Keratinocyte (primary cell): ENCODE data around the gene DCT. TPM values are rescaled to one million over a fixed set of nuclear protein-coding genes. Genes with fewer than 3 reads are reported as not detected.

Source experiments
- DNase-seq: peaks from one replicate; pipeline ENCODE4 v3.0.0-alpha.2; 2011; ENCODE audit warnings: low read depth, missing footprints, low spot score
- FAIRE-seq: peaks from 2 replicates; lab custom pipeline; 2011; peaks lifted over from hg19 to GRCh38; lab: Jason Lieb, UNC
- H2AFZ ChIP-seq: 2 replicates; pipeline ENCODE4 v1.6.0; 2012; ENCODE audit warnings: low read length, control low read depth, inconsistent platforms; ENCODE audit not compliant: control insufficient read depth
- H3K27ac ChIP-seq: 2 replicates; pipeline ENCODE4 v1.5.1; 2011; ENCODE audit warnings: low read length; ENCODE audit not compliant: control insufficient read depth, insufficient read depth
- H3K27me3 ChIP-seq: 3 replicates; pipeline ENCODE4 v1.6.0; 2011; ENCODE audit warnings: low read length; ENCODE audit not compliant: control insufficient read depth, insufficient read depth; ENCODE audit errors: extremely low read depth
- H3K36me3 ChIP-seq, 2 experiments: 2 replicates in 1 of 2; 3 replicates in 1 of 2; pipeline ENCODE4 v1.5.1; 2011; ENCODE audit warnings: low read length in 2 of 2, mild to moderate bottlenecking in 1 of 2; ENCODE audit not compliant: control insufficient read depth in 2 of 2, insufficient read depth in 2 of 2; ENCODE audit errors: extremely low read depth in 1 of 2
- H3K4me1 ChIP-seq: 3 replicates; pipeline ENCODE4 v1.5.1; 2011; ENCODE audit warnings: low read length; ENCODE audit not compliant: control insufficient read depth, insufficient read depth; ENCODE audit errors: extremely low read depth
- H3K4me2 ChIP-seq: 3 replicates; pipeline ENCODE4 v1.6.0; 2011; ENCODE audit warnings: low read depth, low read length; ENCODE audit not compliant: control insufficient read depth, insufficient read depth; ENCODE audit errors: extremely low read depth
- H3K4me3 ChIP-seq, 3 experiments: fragments of 200-600 bp in 1 of 3; sonication (generic) in 1 of 3; 2 replicates in 2 of 3; 3 replicates in 1 of 3; pipeline ENCODE4 v1.5.1; 2011 to 2016; ENCODE audit warnings: low read length in 3 of 3, mild to moderate bottlenecking in 3 of 3, control low read depth in 2 of 3, inconsistent platforms in 1 of 3, low read depth in 1 of 3, mixed read lengths in 1 of 3, mixed run types in 1 of 3, moderate library complexity in 1 of 3; ENCODE audit not compliant: control insufficient read depth in 2 of 3, insufficient read depth in 2 of 3; ENCODE audit errors: extremely low read depth in 1 of 3
- H3K79me2 ChIP-seq: 2 replicates; pipeline ENCODE4 v1.6.0; 2012; ENCODE audit warnings: low read length; ENCODE audit not compliant: control insufficient read depth, insufficient read depth
- H3K9ac ChIP-seq: 3 replicates; pipeline ENCODE4 v1.6.0; 2011; ENCODE audit warnings: low read length; ENCODE audit not compliant: control insufficient read depth, insufficient read depth; ENCODE audit errors: extremely low read depth
- H3K9me1 ChIP-seq: 3 replicates; pipeline ENCODE4 v1.6.0; 2011; ENCODE audit warnings: low read length; ENCODE audit not compliant: control insufficient read depth, insufficient read depth; ENCODE audit errors: extremely low read depth
- H3K9me3 ChIP-seq: 2 replicates; pipeline ENCODE4 v1.5.1; 2012; ENCODE audit warnings: low read depth, low read length; ENCODE audit not compliant: control insufficient read depth
- H4K20me1 ChIP-seq: 3 replicates; pipeline ENCODE4 v1.6.0; 2011; ENCODE audit warnings: low read length; ENCODE audit not compliant: control insufficient read depth, insufficient read depth; ENCODE audit errors: extremely low read depth
- CTCF ChIP-seq, 3 experiments: IDR thresholded peaks in 1 of 3; conservative IDR thresholded peaks in 1 of 3; optimal IDR thresholded peaks in 1 of 3; 2 replicates in 2 of 3; 3 replicates in 1 of 3; pipeline versions ENCODE3 to v1.5.1; 2011; ENCODE audit warnings: low read length in 3 of 3, mild to moderate bottlenecking in 3 of 3, moderate library complexity in 2 of 3, control low read depth in 1 of 3, inconsistent platforms in 1 of 3; ENCODE audit not compliant: insufficient read depth in 2 of 3; ENCODE audit errors: extremely low read depth in 1 of 3
- EZH2 ChIP-seq: IDR thresholded peaks from one replicate; pipeline ENCODE4 v1.6.1; 2012; ENCODE audit warnings: inconsistent platforms, mild to moderate bottlenecking, low read length, moderate library complexity
- dilution Hi-C: fragments of 300-500 bp; cut with MboI; formaldehyde crosslinking; loops from one replicate; pipeline ENCODE4 v1.7.0; 2020; ENCODE audit warnings: low sequenced_read_pairs; ENCODE audit not compliant: extremely low pct_ligation_motif_present
- polyA plus RNA-seq, 5 experiments: library from polyadenylated mRNA; depleted of rRNA in 3 of 5; stranded (reverse) in 3 of 5; stranded (forward) in 1 of 5; unstranded in 1 of 5; fragments of >200 nt; gene quantifications; 1 replicate in 1 of 5; 2 replicates in 3 of 5; 3 replicates in 1 of 5; pipeline versions ENCODE4 v1.2.1 to v1.2.3, GENCODE V29; 2011 to 2012; ENCODE audit warnings: missing spikeins in 2 of 5, low read depth in 1 of 5, low replicate concordance in 1 of 5

Gene DCT
- polyA plus RNA-seq, 1 donor (not counting 4 experiments of a cell fraction or from before 2014, with no cell fraction given) = 0.04 TPM

- H3K27ac ChIP-seq = no peak overlapping the region
- H3K9me3 ChIP-seq = no peaks in the 10 kb centered on the region
- no peak overlapping the region for H3K4me2 ChIP-seq
- H2AFZ ChIP-seq = no peak overlapping the region
- FAIRE-seq (no peak), DNase-seq (no peak)
- H3K27me3 ChIP-seq = no peaks in the 10 kb centered on the region
- H4K20me1 ChIP-seq = no peaks in the 10 kb centered on the region
- H3K79me2 ChIP-seq = no peaks in the 10 kb centered on the region
- H3K36me3 ChIP-seq = no peaks in the 10 kb centered on the region
- TF ChIP-seq EZH2 = no peak
- TF ChIP-seq CTCF (optimal IDR thresholded peaks at IDR 0.05 in 1 of 3, IDR thresholded peaks at IDR 0.05 in 1 of 3, conservative IDR thresholded peaks at IDR 0.05 in 1 of 3; ENCODE audit: extremely low read depth in 1 of 3, insufficient read depth in 2 of 3, low read length in 3 of 3) = no peak
- H3K4me1 ChIP-seq = no peaks in the 10 kb centered on the region
- no peak overlapping the region for H3K4me3 ChIP-seq
- H3K9me1 ChIP-seq = no peaks in the 10 kb centered on the region
- dilution Hi-C loops = no loop called here
- H3K9ac ChIP-seq = no peak overlapping the region
These were observed 24.1 kb downstream of the DCT start for GRCh38 chr13:94455414-94455813.

GRCh38 chr13:94454906-94455305 is 24.6 kb downstream of the DCT start:
- Histone ChIP-seq H3K4me3 (no peak overlapping the region), H2AFZ (no peak overlapping the region), H3K27me3 (no peaks in the 10 kb centered on the region), H3K9ac (no peak overlapping the region), H4K20me1 (no peaks in the 10 kb centered on the region), H3K4me1 (no peaks in the 10 kb centered on the region), H3K9me3 (no peaks in the 10 kb centered on the region), H3K4me2 (no peak overlapping the region), H3K36me3 (no peaks in the 10 kb centered on the region), H3K79me2 (no peaks in the 10 kb centered on the region), H3K27ac (no peak overlapping the region), H3K9me1 (no peaks in the 10 kb centered on the region)
- DNase-seq (no peak), FAIRE-seq (no peak)
- no peak for TF ChIP-seq CTCF (optimal IDR thresholded peaks at IDR 0.05 in 1 of 3, IDR thresholded peaks at IDR 0.05 in 1 of 3, conservative IDR thresholded peaks at IDR 0.05 in 1 of 3; ENCODE audit: extremely low read depth in 1 of 3, insufficient read depth in 2 of 3, low read length in 3 of 3)
- dilution Hi-C loops = no loop called here
